GM12878 (cell line): Measurements from ENCODE around the gene ACSL3. TPM values are rescaled to one million over a fixed set of nuclear protein-coding genes. Genes with fewer than 3 reads are reported as not detected.

Source experiments
- ATAC-seq: fragments of 200-7000 bp; cut with Tn5 transposase; 3 replicates; pipeline ENCODE4 v1.9.1; 2020; ENCODE audit warnings: mild to moderate bottlenecking, moderate library complexity
- BruUV-seq: library from RNA; stranded (reverse); fragments of 400-500 nt; replicated peaks from 2 replicates; lab custom pipeline; 2021; lab: Mats Ljungman, UMichigan
- CTCF ChIA-PET: fragments of 300-600 bp; sonication (Branson Sonifier 250); formaldehyde crosslinking; extraction: SDS; loops from one replicate; lab custom pipeline; 2021; ENCODE audit warnings: inconsistent platforms; lab: Yijun Ruan, JAX
- POLR2A ChIA-PET: fragments of 350-600 bp; formaldehyde crosslinking; extraction: SDS; loops from one replicate; lab custom pipeline; 2021; ENCODE audit warnings: inconsistent platforms; lab: Charles Lee
- RAD21 ChIA-PET: fragments of 300-600 bp; sonication (Branson Sonifier 250); formaldehyde crosslinking; loops from one replicate; lab custom pipeline; 2023; ENCODE audit warnings: antibody characterized with exemption; ENCODE audit not compliant: unreplicated experiment; lab: Charles Lee
- SMC1A ChIA-PET: fragments of 300-600 bp; sonication (Branson Sonifier 250); formaldehyde crosslinking; loops from one replicate; lab custom pipeline; 2023; ENCODE audit not compliant: unreplicated experiment, uncharacterized antibody; lab: Charles Lee
- DNase-seq: peaks from one replicate; pipeline ENCODE4 v3.0.0-alpha.2; 2011; ENCODE audit warnings: low read depth, low spot score
- FAIRE-seq: peaks from 3 replicates; lab custom pipeline; 2011; peaks lifted over from hg19 to GRCh38; lab: Jason Lieb, UNC
- H2AFZ ChIP-seq: 2 replicates; pipeline ENCODE4 v1.6.0; 2011; ENCODE audit warnings: low read depth, low read length, control low read depth; ENCODE audit not compliant: control insufficient read depth
- H3K27ac ChIP-seq: 2 replicates; pipeline ENCODE4 v1.5.1; 2011; ENCODE audit warnings: control low read depth; ENCODE audit not compliant: control insufficient read depth, insufficient read depth
- H3K27me3 ChIP-seq, 2 experiments: replicated peaks in 1 of 2; 2 replicates each; pipeline versions ENCODE4 v1.6.0 to v1.6.1; 2011; ENCODE audit warnings: low read length in 1 of 2; ENCODE audit not compliant: control insufficient read depth in 2 of 2, insufficient read depth in 2 of 2
- H3K36me3 ChIP-seq, 2 experiments: 2 replicates each; pipeline ENCODE4 v1.5.1; 2011; ENCODE audit warnings: low read length in 1 of 2; ENCODE audit not compliant: control insufficient read depth in 2 of 2, insufficient read depth in 2 of 2
- H3K4me1 ChIP-seq: 2 replicates; pipeline ENCODE4 v1.6.1; 2011; ENCODE audit warnings: mild to moderate bottlenecking, low read length, moderate library complexity, mixed read lengths; ENCODE audit not compliant: control insufficient read depth, insufficient read depth
- H3K4me2 ChIP-seq: 2 replicates; pipeline ENCODE4 v1.6.0; 2011; ENCODE audit warnings: control low read depth; ENCODE audit not compliant: control insufficient read depth, insufficient read depth
- H3K4me3 ChIP-seq: fragments of 200-600 bp; sonication (generic); 2 replicates; pipeline ENCODE4 v1.5.1; 2016
- H3K79me2 ChIP-seq: 2 replicates; pipeline ENCODE4 v1.6.0; 2011; ENCODE audit warnings: low read length; ENCODE audit not compliant: control insufficient read depth, insufficient read depth
- H3K9ac ChIP-seq: 2 replicates; pipeline ENCODE4 v1.8.0; 2011; ENCODE audit warnings: low read length, control low read depth, mixed read lengths; ENCODE audit not compliant: control insufficient read depth, insufficient read depth
- H3K9me3 ChIP-seq: replicated peaks from 3 replicates; pipeline ENCODE4 v1.5.1; 2011; ENCODE audit warnings: mild to moderate bottlenecking, low read length; ENCODE audit not compliant: control insufficient read depth, insufficient read depth
- H4K20me1 ChIP-seq: 2 replicates; pipeline ENCODE4 v1.6.0; 2011; ENCODE audit not compliant: control insufficient read depth, insufficient read depth
- ASH2L ChIP-seq: fragments of 300-600, 200-600 bp; sonication (generic); IDR thresholded peaks from 2 replicates; pipeline ENCODE4 v1.6.1; 2017; ENCODE audit warnings: low read depth, mild to moderate bottlenecking, borderline replicate concordance
- DPF2 ChIP-seq: fragments of 450-650 bp; IDR thresholded peaks from 2 replicates; pipeline ENCODE4 v1.6.1; 2017; ENCODE audit warnings: mild to moderate bottlenecking
- EP300 ChIP-seq, 2 experiments: fragments of 150-350 bp in 1 of 2; IDR thresholded peaks; 2 replicates each; pipeline ENCODE4 v1.6.1; 2011 to 2012; ENCODE audit warnings: low read depth in 2 of 2, low read length in 2 of 2, borderline replicate concordance in 1 of 2, improper control_type of control experiment in 1 of 2, inconsistent platforms in 1 of 2; ENCODE audit not compliant: control insufficient read depth in 1 of 2
- FOS ChIP-seq: IDR thresholded peaks from 3 replicates; pipeline ENCODE4 v1.6.1; 2011; ENCODE audit warnings: borderline replicate concordance; ENCODE audit not compliant: insufficient read length; ENCODE audit errors: extremely low read depth
- SMARCA5 ChIP-seq: fragments of 450-650 bp; IDR thresholded peaks from 2 replicates; pipeline ENCODE4 v1.6.1; 2017; ENCODE audit warnings: mild to moderate bottlenecking
- SRF ChIP-seq, 2 experiments: IDR thresholded peaks; 2 replicates each; pipeline ENCODE4 v1.6.1; 2011; ENCODE audit warnings: low read depth in 2 of 2, low read length in 2 of 2, mild to moderate bottlenecking in 1 of 2, moderate library complexity in 1 of 2
- ZNF207 ChIP-seq: fragments of 450-650 bp; IDR thresholded peaks from 2 replicates; pipeline ENCODE4 v1.6.1; 2014; ENCODE audit warnings: antibody characterized with exemption, mild to moderate bottlenecking, borderline replicate concordance
- WGBS: methylation state at CpG from one replicate; pipeline ENCODE4 v1.1.6; 2016; ENCODE audit warnings: low lambda C conversion rate; ENCODE audit not compliant: insufficient replicate concordance, insufficient coverage; ENCODE audit errors: missing lambda C conversion rate; 5-methylcytosine and 5-hydroxymethylcytosine counted together
- in situ Hi-C: fragments of 300-500 bp; cut with MboI; formaldehyde crosslinking; loops from 9 replicates; pipeline ENCODE4 v1.14.3; 2018; ENCODE audit warnings: mixed read lengths
- intact Hi-C: fragments of 100-400 bp; cut with micrococcal nuclease; formaldehyde crosslinking; loops from one replicate; pipeline ENCODE4 v1.14.2; 2022; ENCODE audit not compliant: unreplicated experiment
- polyA plus RNA-seq, 11 experiments: library from polyadenylated mRNA; depleted of rRNA in 4 of 11; unstranded in 6 of 11; stranded (reverse) in 5 of 11; fragments of >200 nt; fragmentation: Nextera tagmentation in 4 of 11; fragmentation: Illumina TruSeq in 1 of 11; extraction: Ambion mirVana in 4 of 11; extraction: Trizol in 1 of 11; gene quantifications; 1 replicate in 1 of 11; 2 replicates in 10 of 11; pipeline versions ENCODE4 v1.2.1 to v1.2.3, GENCODE V29; 2011 to 2016; ENCODE audit warnings: inconsistent platforms in 2 of 11, missing spikeins in 2 of 11, low read depth in 1 of 11
- total RNA-seq, 4 experiments: library from RNA; depleted of rRNA in 3 of 4; stranded (reverse); fragments of >200 nt in 3 of 4; fragmentation: Illumina TruSeq in 1 of 4; extraction: Trizol in 1 of 4; gene quantifications; 2 replicates each; pipeline versions ENCODE4 v1.2.1 to v1.2.3, GENCODE V29; 2013 to 2021
- TF ChIP-seq, protein P1 (sequence below): fragments of 450-650 bp; IDR thresholded peaks from 2 replicates; pipeline ENCODE4 v1.6.1; 2016; ENCODE audit warnings: mild to moderate bottlenecking, moderate library complexity, borderline replicate concordance
- TF ChIP-seq, protein P2 (sequence below): IDR thresholded peaks from 2 replicates; pipeline ENCODE4 v1.6.1; 2011; ENCODE audit warnings: mild to moderate bottlenecking, low read depth, low read length, moderate library complexity; ENCODE audit not compliant: insufficient replicate concordance

Gene ACSL3
- total and polyA plus RNA-seq, 10 of the 15 experiments (the other 5 are each of a cell fraction or from before 2014, with no cell fraction given) = 15.6 to 83.9 (median 56.7) TPM

GRCh38 chr2:222895144-222895543 is 34.3 kb downstream of the ACSL3 start:
- no peak overlapping the region for H3K27ac ChIP-seq
- in situ Hi-C loops = no loop called here
- no peaks in the 10 kb centered on the region; the same call in 1 of the 2 replicates for H3K79me2 ChIP-seq
- H3K36me3 ChIP-seq = peaks cover 0 to 4% of the 10 kb centered on the region in 2 experiments; a peak in 1 of 4 replicates
- intact Hi-C loops = no loop called here
- ATAC-seq (no peak), FAIRE-seq (no peak), DNase-seq (no peak)
- CTCF ChIA-PET = interaction anchor here (0.8 to 2.4 kb wide), 6 partner anchors 8 to 188 kb away, joined by 3 to 16 read pairs (median 5); no protein-coding TSS in a partner anchor
- RAD21 ChIA-PET = interaction anchor here (0.5 to 1.0 kb wide), 2 partner anchors 8 to 196 kb away, joined by 3 to 5 read pairs; no protein-coding TSS in a partner anchor
- H4K20me1 ChIP-seq = no peaks in the 10 kb centered on the region
- H2AFZ ChIP-seq = no peak overlapping the region
- BruUV-seq = no TSS peak
- no peak overlapping the region for H3K4me3 ChIP-seq
- POLR2A ChIA-PET = interaction anchor here (0.6 kb wide), 1 partner anchor 77 kb away, joined by 5 read pairs; no protein-coding TSS in a partner anchor
- no peak overlapping the region for H3K9ac ChIP-seq
- no peak overlapping the region for H3K4me2 ChIP-seq
- SMC1A ChIA-PET = interaction anchor here (0.6 to 2.3 kb wide), 6 partner anchors 8 to 191 kb away, joined by 3 to 11 read pairs (median 3); no protein-coding TSS in a partner anchor
- WGBS = no CpG with 5 or more reads among the region's 1 CpG
- no peaks in the 10 kb centered on the region for H3K9me3 ChIP-seq
- H3K4me1 ChIP-seq = no peaks in the 10 kb centered on the region
- TF ChIP-seq, protein P1, sequence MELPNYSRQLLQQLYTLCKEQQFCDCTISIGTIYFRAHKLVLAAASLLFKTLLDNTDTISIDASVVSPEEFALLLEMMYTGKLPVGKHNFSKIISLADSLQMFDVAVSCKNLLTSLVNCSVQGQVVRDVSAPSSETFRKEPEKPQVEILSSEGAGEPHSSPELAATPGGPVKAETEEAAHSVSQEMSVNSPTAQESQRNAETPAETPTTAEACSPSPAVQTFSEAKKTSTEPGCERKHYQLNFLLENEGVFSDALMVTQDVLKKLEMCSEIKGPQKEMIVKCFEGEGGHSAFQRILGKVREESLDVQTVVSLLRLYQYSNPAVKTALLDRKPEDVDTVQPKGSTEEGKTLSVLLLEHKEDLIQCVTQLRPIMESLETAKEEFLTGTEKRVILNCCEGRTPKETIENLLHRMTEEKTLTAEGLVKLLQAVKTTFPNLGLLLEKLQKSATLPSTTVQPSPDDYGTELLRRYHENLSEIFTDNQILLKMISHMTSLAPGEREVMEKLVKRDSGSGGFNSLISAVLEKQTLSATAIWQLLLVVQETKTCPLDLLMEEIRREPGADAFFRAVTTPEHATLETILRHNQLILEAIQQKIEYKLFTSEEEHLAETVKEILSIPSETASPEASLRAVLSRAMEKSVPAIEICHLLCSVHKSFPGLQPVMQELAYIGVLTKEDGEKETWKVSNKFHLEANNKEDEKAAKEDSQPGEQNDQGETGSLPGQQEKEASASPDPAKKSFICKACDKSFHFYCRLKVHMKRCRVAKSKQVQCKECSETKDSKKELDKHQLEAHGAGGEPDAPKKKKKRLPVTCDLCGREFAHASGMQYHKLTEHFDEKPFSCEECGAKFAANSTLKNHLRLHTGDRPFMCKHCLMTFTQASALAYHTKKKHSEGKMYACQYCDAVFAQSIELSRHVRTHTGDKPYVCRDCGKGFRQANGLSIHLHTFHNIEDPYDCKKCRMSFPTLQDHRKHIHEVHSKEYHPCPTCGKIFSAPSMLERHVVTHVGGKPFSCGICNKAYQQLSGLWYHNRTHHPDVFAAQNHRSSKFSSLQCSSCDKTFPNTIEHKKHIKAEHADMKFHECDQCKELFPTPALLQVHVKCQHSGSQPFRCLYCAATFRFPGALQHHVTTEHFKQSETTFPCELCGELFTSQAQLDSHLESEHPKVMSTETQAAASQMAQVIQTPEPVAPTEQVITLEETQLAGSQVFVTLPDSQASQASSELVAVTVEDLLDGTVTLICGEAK = no peak
- TF ChIP-seq, protein P2, sequence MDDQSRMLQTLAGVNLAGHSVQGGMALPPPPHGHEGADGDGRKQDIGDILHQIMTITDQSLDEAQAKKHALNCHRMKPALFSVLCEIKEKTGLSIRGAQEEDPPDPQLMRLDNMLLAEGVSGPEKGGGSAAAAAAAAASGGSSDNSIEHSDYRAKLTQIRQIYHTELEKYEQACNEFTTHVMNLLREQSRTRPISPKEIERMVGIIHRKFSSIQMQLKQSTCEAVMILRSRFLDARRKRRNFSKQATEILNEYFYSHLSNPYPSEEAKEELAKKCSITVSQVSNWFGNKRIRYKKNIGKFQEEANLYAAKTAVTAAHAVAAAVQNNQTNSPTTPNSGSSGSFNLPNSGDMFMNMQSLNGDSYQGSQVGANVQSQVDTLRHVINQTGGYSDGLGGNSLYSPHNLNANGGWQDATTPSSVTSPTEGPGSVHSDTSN = no peak
- no peak for TF ChIP-seq ZNF207
- no peak for TF ChIP-seq ASH2L
- TF ChIP-seq FOS = no peak
- no peak for TF ChIP-seq SMARCA5
- TF ChIP-seq SRF (IDR thresholded peaks at IDR 0.05; ENCODE audit: low read depth in 2 of 2, low read length in 2 of 2) = no peak
- no peak for TF ChIP-seq DPF2
- TF ChIP-seq EP300 (IDR thresholded peaks at IDR 0.05; ENCODE audit: borderline replicate concordance in 1 of 2, control insufficient read depth in 1 of 2, low read depth in 2 of 2, low read length in 2 of 2) = no peak
- H3K27me3 ChIP-seq = no peaks in the 10 kb centered on the region
